DND-41 (cell line): ENCODE data around the gene POGLUT2.

Experiments used
- CTCF ChIP-seq: IDR thresholded peaks from 2 replicates; pipeline ENCODE4 v1.5.1; 2012; ENCODE audit warnings: borderline replicate concordance, low read length, moderate library complexity, mild to moderate bottlenecking; ENCODE audit not compliant: poor library complexity, severe bottlenecking; ENCODE audit errors: extremely low read depth
- EZH2 ChIP-seq: IDR thresholded peaks from 3 replicates; pipeline ENCODE4 v1.6.1; 2012; ENCODE audit warnings: borderline replicate concordance, low read depth, mild to moderate bottlenecking, moderate library complexity, low read length, inconsistent platforms; ENCODE audit not compliant: severe bottlenecking

DNA sequence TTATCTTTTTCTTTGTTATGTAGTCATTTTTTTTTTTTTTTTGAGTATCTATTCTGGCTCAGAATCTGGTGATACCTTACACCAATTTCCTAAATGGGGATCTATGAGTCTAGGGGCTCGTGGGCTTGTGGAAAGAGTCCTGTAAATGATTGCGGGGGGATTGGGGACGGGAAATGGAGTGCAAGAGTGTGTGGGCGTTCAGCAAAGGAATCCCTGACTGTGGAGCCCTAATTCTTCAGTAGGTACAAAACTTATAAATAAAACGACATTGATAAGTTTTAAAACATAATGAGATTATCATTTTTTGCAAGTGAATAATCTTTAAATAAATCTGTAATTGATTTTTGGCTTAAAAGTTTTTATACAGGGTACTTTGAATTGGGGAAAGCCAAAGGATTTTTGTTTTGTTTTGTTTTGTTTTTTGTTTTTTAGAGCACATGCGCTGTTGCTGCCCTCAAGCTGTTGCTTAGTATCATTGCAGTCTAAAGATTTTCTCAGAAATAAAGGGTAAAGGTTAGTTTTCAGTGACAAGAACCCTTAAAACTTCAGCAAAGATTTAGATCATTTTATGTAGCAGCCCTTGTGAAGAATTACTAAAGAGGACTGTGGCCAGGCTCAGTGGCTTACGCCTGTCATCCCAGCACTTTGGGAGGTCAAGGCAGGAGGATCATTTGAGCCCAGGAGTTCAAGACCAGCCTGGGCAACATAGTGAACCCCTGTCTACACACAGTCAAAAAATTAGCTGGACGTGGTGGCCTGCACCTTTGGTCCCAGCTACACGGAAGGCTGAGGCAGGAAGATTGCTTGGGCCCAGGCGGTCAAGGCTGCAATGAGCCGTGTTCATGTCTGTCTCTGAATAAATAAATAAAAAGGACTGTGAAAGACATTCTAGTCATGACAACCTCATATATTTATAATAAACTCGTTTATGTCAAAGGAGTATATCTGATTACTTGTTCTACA lies 48.8 kb upstream of the POGLUT2 start:
- TF ChIP-seq CTCF (peak; percentile 81), EZH2 (no peak)
